Keratinocyte (primary cell): ENCODE results near the gene KLF2. TPM values are rescaled to one million over a fixed set of nuclear protein-coding genes. Genes with fewer than 3 reads are reported as not detected.

Experiments used
- DNase-seq: peaks from one replicate; pipeline ENCODE4 v3.0.0-alpha.2; 2011; ENCODE audit warnings: low read depth, missing footprints, low spot score
- FAIRE-seq: peaks from 2 replicates; lab custom pipeline; 2011; peaks lifted over from hg19 to GRCh38; lab: Jason Lieb, UNC
- H2AFZ ChIP-seq: 2 replicates; pipeline ENCODE4 v1.6.0; 2012; ENCODE audit warnings: low read length, control low read depth, inconsistent platforms; ENCODE audit not compliant: control insufficient read depth
- H3K27ac ChIP-seq: 2 replicates; pipeline ENCODE4 v1.5.1; 2011; ENCODE audit warnings: low read length; ENCODE audit not compliant: control insufficient read depth, insufficient read depth
- H3K27me3 ChIP-seq: 3 replicates; pipeline ENCODE4 v1.6.0; 2011; ENCODE audit warnings: low read length; ENCODE audit not compliant: control insufficient read depth, insufficient read depth; ENCODE audit errors: extremely low read depth
- H3K36me3 ChIP-seq, 2 experiments: 2 replicates in 1 of 2; 3 replicates in 1 of 2; pipeline ENCODE4 v1.5.1; 2011; ENCODE audit warnings: low read length in 2 of 2, mild to moderate bottlenecking in 1 of 2; ENCODE audit not compliant: control insufficient read depth in 2 of 2, insufficient read depth in 2 of 2; ENCODE audit errors: extremely low read depth in 1 of 2
- H3K4me1 ChIP-seq: 3 replicates; pipeline ENCODE4 v1.5.1; 2011; ENCODE audit warnings: low read length; ENCODE audit not compliant: control insufficient read depth, insufficient read depth; ENCODE audit errors: extremely low read depth
- H3K4me2 ChIP-seq: 3 replicates; pipeline ENCODE4 v1.6.0; 2011; ENCODE audit warnings: low read depth, low read length; ENCODE audit not compliant: control insufficient read depth, insufficient read depth; ENCODE audit errors: extremely low read depth
- H3K4me3 ChIP-seq, 3 experiments: fragments of 200-600 bp in 1 of 3; sonication (generic) in 1 of 3; 2 replicates in 2 of 3; 3 replicates in 1 of 3; pipeline ENCODE4 v1.5.1; 2011 to 2016; ENCODE audit warnings: low read length in 3 of 3, mild to moderate bottlenecking in 3 of 3, control low read depth in 2 of 3, inconsistent platforms in 1 of 3, low read depth in 1 of 3, mixed read lengths in 1 of 3, mixed run types in 1 of 3, moderate library complexity in 1 of 3; ENCODE audit not compliant: control insufficient read depth in 2 of 3, insufficient read depth in 2 of 3; ENCODE audit errors: extremely low read depth in 1 of 3
- H3K79me2 ChIP-seq: 2 replicates; pipeline ENCODE4 v1.6.0; 2012; ENCODE audit warnings: low read length; ENCODE audit not compliant: control insufficient read depth, insufficient read depth
- H3K9ac ChIP-seq: 3 replicates; pipeline ENCODE4 v1.6.0; 2011; ENCODE audit warnings: low read length; ENCODE audit not compliant: control insufficient read depth, insufficient read depth; ENCODE audit errors: extremely low read depth
- H3K9me1 ChIP-seq: 3 replicates; pipeline ENCODE4 v1.6.0; 2011; ENCODE audit warnings: low read length; ENCODE audit not compliant: control insufficient read depth, insufficient read depth; ENCODE audit errors: extremely low read depth
- H3K9me3 ChIP-seq: 2 replicates; pipeline ENCODE4 v1.5.1; 2012; ENCODE audit warnings: low read depth, low read length; ENCODE audit not compliant: control insufficient read depth
- H4K20me1 ChIP-seq: 3 replicates; pipeline ENCODE4 v1.6.0; 2011; ENCODE audit warnings: low read length; ENCODE audit not compliant: control insufficient read depth, insufficient read depth; ENCODE audit errors: extremely low read depth
- EZH2 ChIP-seq: IDR thresholded peaks from one replicate; pipeline ENCODE4 v1.6.1; 2012; ENCODE audit warnings: inconsistent platforms, mild to moderate bottlenecking, low read length, moderate library complexity
- dilution Hi-C: fragments of 300-500 bp; cut with MboI; formaldehyde crosslinking; loops from one replicate; pipeline ENCODE4 v1.7.0; 2020; ENCODE audit warnings: low sequenced_read_pairs; ENCODE audit not compliant: extremely low pct_ligation_motif_present
- polyA plus RNA-seq, 5 experiments: library from polyadenylated mRNA; depleted of rRNA in 3 of 5; stranded (reverse) in 3 of 5; stranded (forward) in 1 of 5; unstranded in 1 of 5; fragments of >200 nt; gene quantifications; 1 replicate in 1 of 5; 2 replicates in 3 of 5; 3 replicates in 1 of 5; pipeline versions ENCODE4 v1.2.1 to v1.2.3, GENCODE V29; 2011 to 2012; ENCODE audit warnings: missing spikeins in 2 of 5, low read depth in 1 of 5, low replicate concordance in 1 of 5
- TF ChIP-seq, protein P1 (sequence below), 3 experiments: IDR thresholded peaks in 1 of 3; conservative IDR thresholded peaks in 1 of 3; optimal IDR thresholded peaks in 1 of 3; 2 replicates in 2 of 3; 3 replicates in 1 of 3; pipeline versions ENCODE3 to v1.5.1; 2011; ENCODE audit warnings: low read length in 3 of 3, mild to moderate bottlenecking in 3 of 3, moderate library complexity in 2 of 3, control low read depth in 1 of 3, inconsistent platforms in 1 of 3; ENCODE audit not compliant: insufficient read depth in 2 of 3; ENCODE audit errors: extremely low read depth in 1 of 3

Gene KLF2
- polyA plus RNA-seq, 1 donor (not counting 4 experiments of a cell fraction or from before 2014, with no cell fraction given), result not detected

DNA sequence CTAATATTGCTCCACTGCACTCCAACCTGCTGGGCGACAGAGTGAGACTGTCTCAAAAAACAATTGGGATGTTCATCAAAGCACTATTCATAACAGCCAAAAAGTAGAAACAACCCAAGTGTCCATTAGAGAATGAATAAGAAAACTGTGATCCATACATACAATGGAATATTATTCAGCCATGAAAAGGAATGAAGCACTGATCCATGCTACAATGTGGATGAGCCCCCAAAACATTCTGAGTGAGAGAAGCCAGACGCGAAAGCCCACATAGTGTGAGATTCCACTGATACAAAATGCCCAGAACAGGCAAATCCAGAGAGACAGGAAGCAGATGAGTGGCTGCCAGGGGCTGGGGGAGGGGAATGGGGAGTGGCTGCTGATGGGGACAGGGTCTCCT is 16.0 kb downstream of the KLF2 start:
- FAIRE-seq (no peak), DNase-seq (no peak)
- no peaks in the 10 kb centered on the region for H3K9me1 ChIP-seq
- no peak overlapping the region for H2AFZ ChIP-seq
- H3K4me3 ChIP-seq, result no peak overlapping the region
- no peaks in the 10 kb centered on the region for H3K79me2 ChIP-seq
- no peaks in the 10 kb centered on the region for H3K27me3 ChIP-seq
- no peak overlapping the region for H3K9ac ChIP-seq
- no peaks in the 10 kb centered on the region for H3K9me3 ChIP-seq
- H4K20me1 ChIP-seq, result no peaks in the 10 kb centered on the region
- TF ChIP-seq, protein P1, sequence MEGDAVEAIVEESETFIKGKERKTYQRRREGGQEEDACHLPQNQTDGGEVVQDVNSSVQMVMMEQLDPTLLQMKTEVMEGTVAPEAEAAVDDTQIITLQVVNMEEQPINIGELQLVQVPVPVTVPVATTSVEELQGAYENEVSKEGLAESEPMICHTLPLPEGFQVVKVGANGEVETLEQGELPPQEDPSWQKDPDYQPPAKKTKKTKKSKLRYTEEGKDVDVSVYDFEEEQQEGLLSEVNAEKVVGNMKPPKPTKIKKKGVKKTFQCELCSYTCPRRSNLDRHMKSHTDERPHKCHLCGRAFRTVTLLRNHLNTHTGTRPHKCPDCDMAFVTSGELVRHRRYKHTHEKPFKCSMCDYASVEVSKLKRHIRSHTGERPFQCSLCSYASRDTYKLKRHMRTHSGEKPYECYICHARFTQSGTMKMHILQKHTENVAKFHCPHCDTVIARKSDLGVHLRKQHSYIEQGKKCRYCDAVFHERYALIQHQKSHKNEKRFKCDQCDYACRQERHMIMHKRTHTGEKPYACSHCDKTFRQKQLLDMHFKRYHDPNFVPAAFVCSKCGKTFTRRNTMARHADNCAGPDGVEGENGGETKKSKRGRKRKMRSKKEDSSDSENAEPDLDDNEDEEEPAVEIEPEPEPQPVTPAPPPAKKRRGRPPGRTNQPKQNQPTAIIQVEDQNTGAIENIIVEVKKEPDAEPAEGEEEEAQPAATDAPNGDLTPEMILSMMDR (optimal IDR thresholded peaks at IDR 0.05 in 1 of 3, IDR thresholded peaks at IDR 0.05 in 1 of 3, conservative IDR thresholded peaks at IDR 0.05 in 1 of 3; ENCODE audit: extremely low read depth in 1 of 3, insufficient read depth in 2 of 3, low read length in 3 of 3), result no peak
- no peak for TF ChIP-seq EZH2
- no peak overlapping the region for H3K27ac ChIP-seq
- H3K4me2 ChIP-seq, result no peak overlapping the region
- H3K4me1 ChIP-seq, result peaks cover 4% of the 10 kb centered on the region
- dilution Hi-C loops, result no loop called here
- H3K36me3 ChIP-seq, result no peaks in the 10 kb centered on the region

DNA sequence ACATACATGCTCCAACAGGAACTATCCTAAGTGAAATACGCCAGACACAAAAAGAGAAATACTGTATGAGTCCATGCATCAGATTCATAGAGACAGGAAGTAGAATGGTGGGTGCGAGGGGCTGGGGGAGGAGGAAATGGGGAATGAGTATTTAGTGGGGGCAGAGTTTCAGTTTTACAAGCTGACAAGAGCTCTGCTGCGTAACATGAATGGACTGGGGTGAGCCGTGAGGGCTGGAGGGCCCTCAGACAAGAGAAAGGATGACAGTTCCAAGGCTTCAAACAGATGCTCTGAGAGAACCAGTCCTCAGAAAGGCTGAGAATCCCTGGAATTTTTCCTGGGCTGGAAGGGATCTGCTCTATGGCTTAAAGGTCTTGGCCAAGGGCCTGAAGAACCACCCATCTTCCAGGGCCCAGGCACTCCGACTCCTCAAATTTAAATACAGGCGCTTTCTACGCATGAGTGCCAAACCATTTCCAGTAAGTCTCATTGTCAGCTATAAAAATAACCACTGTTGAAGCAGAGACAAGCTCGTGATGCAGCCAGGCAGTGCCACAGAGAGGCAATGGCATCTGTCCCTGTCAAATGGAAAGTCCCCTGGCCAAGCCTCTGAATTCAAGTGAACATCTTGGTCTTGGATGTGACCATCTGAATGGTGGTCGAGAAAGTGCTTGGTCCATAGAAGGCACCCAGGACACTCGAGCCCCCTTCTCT is 17.5 kb downstream of the KLF2 start:
- Histone ChIP-seq H3K27me3 (no peaks in the 10 kb centered on the region), H3K4me3 (no peak overlapping the region), H2AFZ (no peak overlapping the region), H3K4me1 (peaks cover 4% of the 10 kb centered on the region), H3K9ac (no peak overlapping the region), H3K9me1 (no peaks in the 10 kb centered on the region), H3K27ac (no peak overlapping the region), H3K79me2 (no peaks in the 10 kb centered on the region), H3K4me2 (no peak overlapping the region), H4K20me1 (no peaks in the 10 kb centered on the region), H3K9me3 (no peaks in the 10 kb centered on the region), H3K36me3 (no peaks in the 10 kb centered on the region)
- no peak for TF ChIP-seq EZH2
- TF ChIP-seq, protein P1 (optimal IDR thresholded peaks at IDR 0.05 in 1 of 3, IDR thresholded peaks at IDR 0.05 in 1 of 3, conservative IDR thresholded peaks at IDR 0.05 in 1 of 3; ENCODE audit: extremely low read depth in 1 of 3, insufficient read depth in 2 of 3, low read length in 3 of 3), result no peak
- no peak for FAIRE-seq
- dilution Hi-C loops, result no loop called here
- no peak for DNase-seq
